A549 (cell line): ENCODE data around the gene ZNF804A. TPM values are rescaled to one million over a fixed set of nuclear protein-coding genes. Genes with fewer than 3 reads are reported as not detected.

Experiments
- ATAC-seq, 2 experiments: fragments of 200-7000 bp in 1 of 2; fragments of >200 bp in 1 of 2; cut with Nextera tagmentation in 1 of 2; cut with Tn5 transposase in 1 of 2; 3 replicates each; pipeline versions ENCODE4 v1.8.0 to v1.9.1; 2018 to 2020; ENCODE audit warnings: mild to moderate bottlenecking in 1 of 2, moderate library complexity in 1 of 2
- CTCF ChIA-PET: fragments of 300-600 bp; sonication (Branson Sonifier 250); formaldehyde crosslinking; extraction: SDS; loops from one replicate; lab custom pipeline; 2021; ENCODE audit warnings: antibody characterized with exemption, inconsistent platforms; lab: Yijun Ruan, JAX
- POLR2A ChIA-PET: fragments of 350-600 bp; formaldehyde crosslinking; extraction: SDS; loops from one replicate; lab custom pipeline; 2021; ENCODE audit warnings: antibody characterized with exemption, inconsistent platforms; lab: Yijun Ruan, JAX
- DNase-seq, 2 experiments: peaks; one replicate each; pipeline versions ENCODE4 v3.0.0 to v3.0.0-alpha.2; 2011 to 2016; ENCODE audit warnings: low read depth in 1 of 2, low spot score in 1 of 2
- FAIRE-seq: peaks from 2 replicates; lab custom pipeline; 2011; peaks lifted over from hg19 to GRCh38; lab: Jason Lieb, UNC
- H3K27ac ChIP-seq, 2 experiments: fragments of >200 bp; sonication (Bioruptor Twin); formaldehyde crosslinking; 3 replicates each; pipeline ENCODE4 v1.5.1; 2016 to 2017
- H3K4me1 ChIP-seq: fragments of >200 bp; sonication (Bioruptor Twin); formaldehyde crosslinking; 3 replicates; pipeline ENCODE4 v1.6.1; 2016
- H3K4me2 ChIP-seq: fragments of >200 bp; sonication (Bioruptor Twin); formaldehyde crosslinking; 3 replicates; pipeline ENCODE4 v1.6.1; 2016
- H3K4me3 ChIP-seq: fragments of >200 bp; sonication (Bioruptor Twin); formaldehyde crosslinking; 3 replicates; pipeline ENCODE4 v1.5.1; 2016
- H3K9me3 ChIP-seq: fragments of >200 bp; sonication (Bioruptor Twin); formaldehyde crosslinking; 3 replicates; pipeline ENCODE4 v1.6.1; 2016
- CBX8 ChIP-seq: fragments of 200-600 bp; sonication (generic); IDR thresholded peaks from 2 replicates; pipeline ENCODE4 v1.6.1; 2016
- CEBPB ChIP-seq, 2 experiments: fragments of >200 bp in 1 of 2; sonication (Bioruptor Twin) in 1 of 2; formaldehyde crosslinking in 1 of 2; IDR thresholded peaks; 2 replicates each; pipeline ENCODE4 v1.6.1; 2012 to 2016
- CHD2 ChIP-seq: fragments of 150-350 bp; IDR thresholded peaks from 2 replicates; pipeline ENCODE4 v1.6.1; 2014; ENCODE audit warnings: low read length; ENCODE audit not compliant: partially characterized antibody
- EHF ChIP-seq: fragments of 250-450 bp; sonication (Bioruptor Pico); IDR thresholded peaks from 2 replicates; pipeline ENCODE4 v1.5.0; 2020; ENCODE audit warnings: mild to moderate bottlenecking
- EHMT2 ChIP-seq: fragments of 200-600 bp; sonication (generic); IDR thresholded peaks from 2 replicates; pipeline ENCODE4 v1.6.1; 2016; ENCODE audit warnings: antibody characterized with exemption, low read depth, mild to moderate bottlenecking, moderate library complexity
- EP300 ChIP-seq, 2 experiments: fragments of >200 bp; sonication (Bioruptor Twin); formaldehyde crosslinking; IDR thresholded peaks; 2 replicates in 1 of 2; 3 replicates in 1 of 2; pipeline ENCODE4 v1.6.1; 2016 to 2017
- ESRRA ChIP-seq: fragments of 150-350 bp; IDR thresholded peaks from 2 replicates; pipeline ENCODE4 v1.6.1; 2014; ENCODE audit warnings: mild to moderate bottlenecking, low read length, borderline replicate concordance
- FOSL2 ChIP-seq, 2 experiments: fragments of 450-650 bp in 1 of 2; fragments of >200 bp in 1 of 2; sonication (Bioruptor Twin) in 1 of 2; formaldehyde crosslinking; IDR thresholded peaks; 2 replicates each; pipeline versions ENCODE4 v1.5.0 to v1.6.1; 2016 to 2020; ENCODE audit warnings: mild to moderate bottlenecking in 1 of 2, moderate library complexity in 1 of 2
- FOXS1 ChIP-seq: fragments of 250-450 bp; sonication (Bioruptor Pico); IDR thresholded peaks from 2 replicates; pipeline ENCODE4 v1.5.0; 2020; ENCODE audit warnings: mild to moderate bottlenecking, moderate library complexity
- GATA3 ChIP-seq: IDR thresholded peaks from 2 replicates; pipeline ENCODE4 v1.6.1; 2012; ENCODE audit warnings: borderline replicate concordance
- HEYL ChIP-seq: fragments of 250-450 bp; sonication (Bioruptor Pico); IDR thresholded peaks from 2 replicates; pipeline ENCODE4 v1.8.0; 2021; ENCODE audit warnings: mild to moderate bottlenecking, moderate library complexity
- HOXB13 ChIP-seq: fragments of 250-450 bp; sonication (Bioruptor Pico); IDR thresholded peaks from 2 replicates; pipeline ENCODE4 v1.5.0; 2020; ENCODE audit warnings: low read depth, mild to moderate bottlenecking, moderate library complexity
- HOXB5 ChIP-seq: fragments of 250-450 bp; sonication (Bioruptor Pico); IDR thresholded peaks from 2 replicates; pipeline ENCODE4 v1.5.0; 2020; ENCODE audit warnings: mild to moderate bottlenecking, moderate library complexity
- MAFK ChIP-seq: fragments of 450-650 bp; IDR thresholded peaks from 2 replicates; pipeline ENCODE4 v1.6.1; 2014; ENCODE audit not compliant: partially characterized antibody
- MAZ ChIP-seq: fragments of 150-350 bp; IDR thresholded peaks from 2 replicates; pipeline ENCODE4 v1.6.1; 2014; ENCODE audit warnings: antibody characterized with exemption, low read depth, low read length, borderline replicate concordance
- MYC ChIP-seq: IDR thresholded peaks from 2 replicates; pipeline ENCODE4 v1.6.1; 2012; ENCODE audit warnings: mild to moderate bottlenecking, inconsistent platforms, low read length, improper control_type of control experiment, borderline replicate concordance
- NPAS2 ChIP-seq: fragments of 250-450 bp; sonication (Bioruptor Pico); IDR thresholded peaks from 2 replicates; pipeline ENCODE4 v1.8.0; 2022; ENCODE audit warnings: mild to moderate bottlenecking, moderate library complexity, borderline replicate concordance
- POLR2AphosphoS2 ChIP-seq: conservative IDR thresholded peaks from 2 replicates; pipeline ENCODE4 v1.6.1; 2012; ENCODE audit warnings: low read length, improper control_type of control experiment, inconsistent platforms
- RARB ChIP-seq: fragments of 250-450 bp; sonication (Bioruptor Pico); IDR thresholded peaks from 2 replicates; pipeline ENCODE4 v1.8.0; 2021; ENCODE audit warnings: mild to moderate bottlenecking, moderate library complexity
- RFX5 ChIP-seq: fragments of 450-650 bp; IDR thresholded peaks from 2 replicates; pipeline ENCODE4 v1.7.1; 2014; ENCODE audit warnings: antibody characterized with exemption, mild to moderate bottlenecking, moderate library complexity
- TFCP2L1 ChIP-seq: fragments of 250-450 bp; sonication (Bioruptor Pico); IDR thresholded peaks from 2 replicates; pipeline ENCODE4 v1.5.0; 2021; ENCODE audit warnings: mild to moderate bottlenecking
- TP53 ChIP-seq: fragments of 250-450 bp; sonication (Bioruptor Pico); IDR thresholded peaks from 2 replicates; pipeline ENCODE4 v1.5.0; 2021; ENCODE audit warnings: mild to moderate bottlenecking, moderate library complexity
- ZC3H11A ChIP-seq: fragments of 450-650 bp; IDR thresholded peaks from 2 replicates; pipeline ENCODE4 v1.6.1; 2014; ENCODE audit warnings: antibody characterized with exemption, mild to moderate bottlenecking
- ZFP36 ChIP-seq: fragments of 450-650 bp; IDR thresholded peaks from 2 replicates; pipeline ENCODE4 v1.6.1; 2014; ENCODE audit warnings: borderline replicate concordance; ENCODE audit not compliant: partially characterized antibody
- ZSCAN20 ChIP-seq: fragments of 250-450 bp; sonication (Bioruptor Pico); IDR thresholded peaks from 2 replicates; pipeline ENCODE4 v1.8.0; 2022; ENCODE audit warnings: mild to moderate bottlenecking, moderate library complexity
- WGBS: methylation state at CpG from one replicate; pipeline ENCODE4 v1.1.6; 2017; ENCODE audit errors: missing lambda C conversion rate; 5-methylcytosine and 5-hydroxymethylcytosine counted together
- polyA plus RNA-seq, 4 experiments: library from polyadenylated mRNA; depleted of rRNA in 3 of 4; stranded (reverse); fragments of >200 nt; fragmentation: RNase III in 1 of 4; extraction: RNeasy Plus Mini Kit Qiagen cat#74134 plus additional on column Dnase treatment in 1 of 4; gene quantifications; 2 replicates in 3 of 4; 3 replicates in 1 of 4; pipeline ENCODE4 v1.2.3, GENCODE V29; 2011 to 2017
- TF ChIP-seq, protein P1 (sequence below): fragments of 150-350 bp; IDR thresholded peaks from 2 replicates; pipeline ENCODE4 v1.6.1; 2014; ENCODE audit warnings: low read depth, mild to moderate bottlenecking, low read length
- TF ChIP-seq, protein P2 (sequence below): IDR thresholded peaks from 2 replicates; pipeline ENCODE4 v1.6.1; 2012
- TF ChIP-seq, protein P3 (sequence below): fragments of 200-600 bp; sonication (generic); IDR thresholded peaks from 2 replicates; pipeline ENCODE4 v1.6.1; 2016; ENCODE audit warnings: antibody characterized with exemption, mild to moderate bottlenecking, moderate library complexity

The ZNF804A gene
- polyA plus RNA-seq, 2 of the 4 experiments (the other 2 are of a cell fraction): not detected

DNA sequence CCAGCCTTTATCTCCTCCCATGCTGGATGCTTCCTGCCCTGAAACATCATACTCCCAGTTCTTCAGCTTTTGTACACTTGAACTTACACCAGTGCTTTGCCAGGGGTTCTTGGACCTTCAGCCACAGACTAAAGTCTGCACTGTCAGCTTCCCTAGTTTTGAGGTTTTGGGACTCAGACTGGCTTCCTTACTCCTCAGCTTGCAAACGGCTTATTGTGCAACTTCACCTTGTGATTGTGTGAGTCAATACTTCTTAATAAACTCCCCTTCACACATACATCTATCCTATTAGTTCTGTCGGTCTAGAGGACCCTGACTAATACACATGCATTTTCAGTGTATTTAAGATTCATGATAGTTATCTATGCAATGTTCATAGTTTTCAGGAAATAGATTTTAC, 35.8 kb upstream of the ZNF804A start:
- no peak overlapping the region for H3K4me3 ChIP-seq
- TF ChIP-seq FOXS1 (CRISPR knock-in tag) (no peak), MAFK (no peak), HOXB13 (no peak)
- no peaks in the 10 kb centered on the region for H3K9me3 ChIP-seq
- no peak for DNase-seq
- no peak overlapping the region for H3K27ac ChIP-seq
- ChIA-PET CTCF (no interaction called here), POLR2A (no interaction called here)
- no peak overlapping the region for H3K4me2 ChIP-seq
- WGBS: 17% methylated on average over 2 of the region's 2 CpGs
- FAIRE-seq: no peak
- H3K4me1 ChIP-seq: no peaks in the 10 kb centered on the region
- ATAC-seq: no peak

DNA sequence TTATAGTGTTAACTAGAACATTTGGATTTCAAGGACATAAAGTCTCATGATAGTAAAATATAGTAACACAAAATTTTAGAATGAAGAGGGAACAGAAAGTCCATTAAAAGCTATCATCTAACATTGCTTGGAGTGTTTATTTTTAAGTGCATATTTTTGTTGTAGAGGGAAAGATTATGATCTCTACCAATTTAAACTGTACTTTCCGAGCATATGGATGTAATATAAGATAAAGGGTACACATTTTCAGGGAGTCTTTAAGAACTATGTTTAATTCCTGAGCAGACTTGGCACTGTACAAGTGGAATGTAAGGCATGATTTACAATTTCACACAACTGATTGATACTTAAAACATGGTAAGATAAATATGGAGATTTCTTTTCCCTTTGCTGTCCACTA, 34.2 kb upstream of the ZNF804A start:
- DNase-seq: no peak
- H3K9me3 ChIP-seq: no peaks in the 10 kb centered on the region
- no peak overlapping the region for H3K4me3 ChIP-seq
- 25% methylated on average over 1 of the region's 1 CpG for WGBS
- no peak for FAIRE-seq
- ATAC-seq: no peak
- no peaks in the 10 kb centered on the region for H3K4me1 ChIP-seq
- CTCF ChIA-PET: no interaction called here
- no peak for TF ChIP-seq CBX8
- TF ChIP-seq, protein P1, sequence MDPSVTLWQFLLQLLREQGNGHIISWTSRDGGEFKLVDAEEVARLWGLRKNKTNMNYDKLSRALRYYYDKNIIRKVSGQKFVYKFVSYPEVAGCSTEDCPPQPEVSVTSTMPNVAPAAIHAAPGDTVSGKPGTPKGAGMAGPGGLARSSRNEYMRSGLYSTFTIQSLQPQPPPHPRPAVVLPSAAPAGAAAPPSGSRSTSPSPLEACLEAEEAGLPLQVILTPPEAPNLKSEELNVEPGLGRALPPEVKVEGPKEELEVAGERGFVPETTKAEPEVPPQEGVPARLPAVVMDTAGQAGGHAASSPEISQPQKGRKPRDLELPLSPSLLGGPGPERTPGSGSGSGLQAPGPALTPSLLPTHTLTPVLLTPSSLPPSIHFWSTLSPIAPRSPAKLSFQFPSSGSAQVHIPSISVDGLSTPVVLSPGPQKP: no peak
- TF ChIP-seq MAZ: no peak
- TF ChIP-seq FOSL2 (IDR thresholded peaks at IDR 0.05): no peak
- TF ChIP-seq FOSL2 (CRISPR knock-in tag; IDR thresholded peaks at IDR 0.05): no peak
- TF ChIP-seq, protein P2, sequence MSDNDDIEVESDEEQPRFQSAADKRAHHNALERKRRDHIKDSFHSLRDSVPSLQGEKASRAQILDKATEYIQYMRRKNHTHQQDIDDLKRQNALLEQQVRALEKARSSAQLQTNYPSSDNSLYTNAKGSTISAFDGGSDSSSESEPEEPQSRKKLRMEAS: no peak
- TF ChIP-seq, protein P3, sequence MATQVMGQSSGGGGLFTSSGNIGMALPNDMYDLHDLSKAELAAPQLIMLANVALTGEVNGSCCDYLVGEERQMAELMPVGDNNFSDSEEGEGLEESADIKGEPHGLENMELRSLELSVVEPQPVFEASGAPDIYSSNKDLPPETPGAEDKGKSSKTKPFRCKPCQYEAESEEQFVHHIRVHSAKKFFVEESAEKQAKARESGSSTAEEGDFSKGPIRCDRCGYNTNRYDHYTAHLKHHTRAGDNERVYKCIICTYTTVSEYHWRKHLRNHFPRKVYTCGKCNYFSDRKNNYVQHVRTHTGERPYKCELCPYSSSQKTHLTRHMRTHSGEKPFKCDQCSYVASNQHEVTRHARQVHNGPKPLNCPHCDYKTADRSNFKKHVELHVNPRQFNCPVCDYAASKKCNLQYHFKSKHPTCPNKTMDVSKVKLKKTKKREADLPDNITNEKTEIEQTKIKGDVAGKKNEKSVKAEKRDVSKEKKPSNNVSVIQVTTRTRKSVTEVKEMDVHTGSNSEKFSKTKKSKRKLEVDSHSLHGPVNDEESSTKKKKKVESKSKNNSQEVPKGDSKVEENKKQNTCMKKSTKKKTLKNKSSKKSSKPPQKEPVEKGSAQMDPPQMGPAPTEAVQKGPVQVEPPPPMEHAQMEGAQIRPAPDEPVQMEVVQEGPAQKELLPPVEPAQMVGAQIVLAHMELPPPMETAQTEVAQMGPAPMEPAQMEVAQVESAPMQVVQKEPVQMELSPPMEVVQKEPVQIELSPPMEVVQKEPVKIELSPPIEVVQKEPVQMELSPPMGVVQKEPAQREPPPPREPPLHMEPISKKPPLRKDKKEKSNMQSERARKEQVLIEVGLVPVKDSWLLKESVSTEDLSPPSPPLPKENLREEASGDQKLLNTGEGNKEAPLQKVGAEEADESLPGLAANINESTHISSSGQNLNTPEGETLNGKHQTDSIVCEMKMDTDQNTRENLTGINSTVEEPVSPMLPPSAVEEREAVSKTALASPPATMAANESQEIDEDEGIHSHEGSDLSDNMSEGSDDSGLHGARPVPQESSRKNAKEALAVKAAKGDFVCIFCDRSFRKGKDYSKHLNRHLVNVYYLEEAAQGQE: no peak
- no peak for TF ChIP-seq GATA3
- no peak for TF ChIP-seq EP300 (IDR thresholded peaks at IDR 0.05)
- TF ChIP-seq EHF (CRISPR knock-in tag): no peak
- TF ChIP-seq NPAS2: no peak
- no peak for TF ChIP-seq CEBPB (IDR thresholded peaks at IDR 0.05)
- no peak for TF ChIP-seq EHMT2
- no peak for TF ChIP-seq RARB (CRISPR knock-in tag)
- H3K27ac ChIP-seq: no peak overlapping the region
- POLR2A ChIA-PET: no interaction called here
- H3K4me2 ChIP-seq: no peak overlapping the region

DNA sequence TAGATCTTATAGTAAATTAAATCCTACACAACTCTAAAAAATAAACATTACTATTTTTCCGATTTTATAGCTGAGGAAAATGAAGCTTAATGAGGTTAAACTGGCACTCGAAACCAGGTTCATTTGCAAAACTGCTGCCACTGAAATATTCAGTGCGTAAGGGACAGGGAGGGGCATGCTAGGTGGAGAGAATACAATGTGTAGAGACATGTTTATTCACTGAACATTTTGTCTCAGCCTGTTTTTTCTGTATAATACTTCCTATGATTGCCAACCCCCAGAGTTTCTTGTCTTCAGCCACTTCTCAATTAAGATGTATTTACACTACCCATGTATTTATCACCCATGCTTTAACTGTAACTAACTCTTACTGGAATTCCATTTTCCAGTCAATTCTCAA, 31.6 kb upstream of the ZNF804A start:
- FAIRE-seq: no peak
- TF ChIP-seq EP300 (IDR thresholded peaks at IDR 0.05): no peak
- TF ChIP-seq CHD2: no peak
- TF ChIP-seq GATA3: no peak
- TF ChIP-seq HOXB5 (CRISPR knock-in tag): no peak
- no peak for TF ChIP-seq MYC
- TF ChIP-seq TFCP2L1 (CRISPR knock-in tag): no peak
- no peak for TF ChIP-seq RFX5
- TF ChIP-seq, protein P3: no peak
- TF ChIP-seq ZC3H11A: no peak
- TF ChIP-seq HOXB13: no peak
- no peak for TF ChIP-seq ESRRA
- no peak for TF ChIP-seq ZSCAN20 (CRISPR knock-in tag)
- TF ChIP-seq POLR2AphosphoS2: no peak
- TF ChIP-seq ZFP36: no peak
- TF ChIP-seq HEYL (CRISPR knock-in tag): no peak
- TF ChIP-seq TP53: no peak

More for the DNA sequence above, 31.6 kb upstream of the ZNF804A start:
- no peak overlapping the region for H3K4me3 ChIP-seq
- WGBS: 46% methylated on average over 3 of the region's 3 CpGs
- no peak for DNase-seq
- no peaks in the 10 kb centered on the region for H3K9me3 ChIP-seq
- ChIA-PET CTCF (no interaction called here), POLR2A (no interaction called here)
- H3K4me1 ChIP-seq: no peaks in the 10 kb centered on the region
- ATAC-seq: no peak
- no peak overlapping the region for H3K4me2 ChIP-seq
- H3K27ac ChIP-seq: no peak overlapping the region
